HCT116 (cell line): ENCODE measurements around the gene IPO13. TPM values are rescaled to one million over a fixed set of nuclear protein-coding genes. Genes with fewer than 3 reads are reported as not detected.

Experiments
- ATAC-seq: fragments of 200-7000 bp; cut with Tn5 transposase; 2 replicates; pipeline ENCODE4 v1.9.1; 2020; ENCODE audit warnings: mild to moderate bottlenecking, moderate library complexity
- BruUV-seq: library from RNA; stranded (reverse); fragments of 400-500 nt; replicated peaks from 2 replicates; lab custom pipeline; 2021; lab: Mats Ljungman, UMichigan
- CTCF ChIA-PET: fragments of 300-600 bp; sonication (Branson Sonifier 250); formaldehyde crosslinking; loops from one replicate; lab custom pipeline; 2021; ENCODE audit warnings: antibody characterized with exemption; lab: Charles Lee
- POLR2A ChIA-PET: fragments of 300-600, 350-600 bp; sonication (Branson Sonifier 250); formaldehyde crosslinking; loops from one replicate; lab custom pipeline; 2021; ENCODE audit warnings: antibody characterized with exemption; lab: Charles Lee
- RAD21 ChIA-PET, 2 experiments: fragments of 300-600 bp; sonication (Branson Sonifier 250); formaldehyde crosslinking; loops; one replicate each; lab custom pipeline; 2023; ENCODE audit warnings: low total read pairs in 2 of 2; ENCODE audit not compliant: uncharacterized antibody in 2 of 2, unreplicated experiment in 2 of 2, low non-redundant PET in 1 of 2; lab: Charles Lee
- DNase-seq: peaks from one replicate; pipeline ENCODE4 v3.0.0-alpha.2; 2010; ENCODE audit warnings: low read depth, low spot score
- H2AFZ ChIP-seq: fragments of 200-600 bp; shearing (Covaris generic), sonication (generic); 2 replicates; pipeline ENCODE4 v1.6.1; 2017; ENCODE audit warnings: low read depth, mixed run types, mixed read lengths, antibody characterized with exemption, low read length; ENCODE audit not compliant: poor library complexity, severe bottlenecking
- H3K27ac ChIP-seq: 2 replicates; pipeline ENCODE4 v1.5.1; 2012; ENCODE audit warnings: low read depth, low read length
- H3K27me3 ChIP-seq: fragments of 200-600 bp; sonication (generic); 2 replicates; pipeline ENCODE4 v1.6.1; 2016; ENCODE audit warnings: mixed run types, low read length, mixed read lengths; ENCODE audit not compliant: insufficient read depth
- H3K36me3 ChIP-seq, 2 experiments: fragments of 200-500 bp in 1 of 2; fragments of 200-600 bp in 1 of 2; sonication (Bioruptor generic) in 1 of 2; sonication (generic) in 1 of 2; 2 replicates each; pipeline versions ENCODE4 v1.5.1 to v1.6.1; 2014 to 2016; ENCODE audit warnings: low read length in 2 of 2, inconsistent platforms in 1 of 2, mixed read lengths in 1 of 2, mixed run types in 1 of 2; ENCODE audit not compliant: insufficient read depth in 2 of 2, control insufficient read depth in 1 of 2
- H3K4me1 ChIP-seq, 2 experiments: fragments of 200-600 bp in 1 of 2; sonication (generic) in 1 of 2; 2 replicates each; pipeline versions ENCODE4 v1.5.1 to v1.6.1; 2012 to 2017; ENCODE audit warnings: low read length in 2 of 2, inconsistent platforms in 1 of 2, mild to moderate bottlenecking in 1 of 2, mixed read lengths in 1 of 2, mixed run types in 1 of 2, moderate library complexity in 1 of 2; ENCODE audit not compliant: insufficient read depth in 2 of 2, control insufficient read depth in 1 of 2
- H3K4me2 ChIP-seq: fragments of 200-600 bp; sonication (generic); 2 replicates; pipeline ENCODE4 v1.6.1; 2017; ENCODE audit warnings: mixed run types, low read length, mixed read lengths
- H3K4me3 ChIP-seq, 2 experiments: fragments of 200-600 bp in 1 of 2; sonication (generic) in 1 of 2; replicated peaks in 1 of 2; 2 replicates each; pipeline ENCODE4 v1.5.1; 2011 to 2016; ENCODE audit warnings: low read length in 2 of 2, control low read depth in 1 of 2, low read depth in 1 of 2, mild to moderate bottlenecking in 1 of 2, mixed read lengths in 1 of 2, mixed run types in 1 of 2
- H3K79me2 ChIP-seq: fragments of 200-600 bp; sonication (generic); 2 replicates; pipeline ENCODE4 v1.6.1; 2017; ENCODE audit warnings: mild to moderate bottlenecking, mixed run types, low read length, moderate library complexity, mixed read lengths; ENCODE audit not compliant: insufficient read depth
- H3K9ac ChIP-seq: fragments of 200-600 bp; sonication (generic); 2 replicates; pipeline ENCODE4 v1.6.1; 2016; ENCODE audit warnings: low read length, mixed read lengths
- H3K9me2 ChIP-seq: fragments of 200-600 bp; sonication (generic), shearing (Covaris generic); 2 replicates; pipeline ENCODE4 v1.6.1; 2017; ENCODE audit warnings: mixed run types, mild to moderate bottlenecking, moderate library complexity; ENCODE audit not compliant: insufficient read depth
- H3K9me3 ChIP-seq, 2 experiments: fragments of 200-500 bp in 1 of 2; fragments of 200-600 bp in 1 of 2; sonication (Bioruptor generic) in 1 of 2; sonication (generic) in 1 of 2; 2 replicates each; pipeline ENCODE4 v1.6.1; 2014 to 2017; ENCODE audit warnings: low read length in 2 of 2, mixed read lengths in 2 of 2, inconsistent platforms in 1 of 2, low read depth in 1 of 2, mild to moderate bottlenecking in 1 of 2, mixed run types in 1 of 2, moderate library complexity in 1 of 2; ENCODE audit not compliant: control insufficient read depth in 1 of 2, insufficient read depth in 1 of 2
- H4K20me1 ChIP-seq: fragments of 200-600 bp; sonication (generic), shearing (Covaris generic); 2 replicates; pipeline ENCODE4 v1.6.1; 2017; ENCODE audit warnings: mixed run types, mild to moderate bottlenecking, moderate library complexity; ENCODE audit not compliant: insufficient read depth
- SRF ChIP-seq: IDR thresholded peaks from 2 replicates; pipeline ENCODE4 v1.6.1; 2012; ENCODE audit warnings: low read depth
- TCF7L2 ChIP-seq: IDR thresholded peaks from 2 replicates; pipeline ENCODE4 v1.7.0; 2011; ENCODE audit warnings: borderline replicate concordance, inconsistent platforms; ENCODE audit not compliant: insufficient read depth, insufficient read length; ENCODE audit errors: extremely low read depth
- intact Hi-C: fragments of 100-400 bp; cut with micrococcal nuclease; formaldehyde crosslinking; loops from 2 replicates; pipeline ENCODE4 v1.10.0; 2022
- total RNA-seq: library from RNA; stranded (reverse); gene quantifications from one replicate; pipeline ENCODE4 v1.2.1, GENCODE V29; 2021; ENCODE audit not compliant: unreplicated experiment

IPO13 gene
- total RNA-seq, 1 experiment from 2014 or later = 18.7 TPM

DNA sequence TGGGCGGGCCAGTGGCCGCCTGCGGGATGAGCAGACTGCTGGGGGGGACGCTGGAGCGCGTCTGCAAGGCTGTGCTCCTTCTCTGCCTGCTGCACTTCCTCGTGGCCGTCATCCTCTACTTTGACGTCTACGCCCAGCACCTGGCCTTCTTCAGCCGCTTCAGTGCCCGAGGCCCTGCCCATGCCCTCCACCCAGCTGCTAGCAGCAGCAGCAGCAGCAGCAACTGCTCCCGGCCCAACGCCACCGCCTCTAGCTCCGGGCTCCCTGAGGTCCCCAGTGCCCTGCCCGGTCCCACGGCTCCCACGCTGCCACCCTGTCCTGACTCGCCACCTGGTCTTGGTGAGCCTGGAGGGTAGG, 34.4 kb downstream of the IPO13 start:
- Histone ChIP-seq H4K20me1 (no peaks in the 10 kb centered on the region), H3K27ac (no peak overlapping the region; the same call in 1 of the 2 replicates), H3K27me3 (no peaks in the 10 kb centered on the region), H3K9ac (no peak overlapping the region), H3K79me2 (peaks cover 68% of the 10 kb centered on the region), H3K9me2 (no peaks in the 10 kb centered on the region), H2AFZ (no peak overlapping the region), H3K4me1 (peaks cover 9 to 37% of the 10 kb centered on the region in 2 experiments; a peak in 3 of 4 replicates), H3K4me3 (no peak overlapping the region), H3K36me3 (peaks cover 11 to 56% of the 10 kb centered on the region in 2 experiments; a peak in 3 of 4 replicates), H3K4me2 (peak overlapping the region; percentile 87; the same call in 1 of the 2 replicates), H3K9me3 (no peaks in the 10 kb centered on the region)
- no TSS peak for BruUV-seq
- CTCF ChIA-PET = no interaction called here
- POLR2A ChIA-PET = no interaction called here
- intact Hi-C loops = no loop called here
- no peak for ATAC-seq
- DNase-seq = no peak
- RAD21 ChIA-PET = no interaction called here
- no peak for TF ChIP-seq TCF7L2

DNA sequence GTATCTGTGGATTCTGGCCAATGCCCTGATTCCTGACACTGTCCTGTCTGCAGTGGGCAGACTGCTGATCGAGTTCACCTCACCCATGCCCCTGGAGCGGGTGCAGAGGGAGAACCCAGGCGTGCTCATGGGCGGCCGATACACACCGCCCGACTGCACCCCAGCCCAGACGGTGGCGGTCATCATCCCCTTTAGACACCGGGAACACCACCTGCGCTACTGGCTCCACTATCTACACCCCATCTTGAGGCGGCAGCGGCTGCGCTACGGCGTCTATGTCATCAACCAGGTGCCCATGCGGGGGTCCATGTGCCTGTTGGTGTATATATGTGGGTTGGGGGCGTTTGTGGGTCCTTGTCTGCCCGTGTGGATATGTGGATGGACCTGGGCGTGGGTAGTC, 34.9 kb downstream of the IPO13 start:
- H3K9me2 ChIP-seq = no peaks in the 10 kb centered on the region
- intact Hi-C loops = no loop called here
- H3K36me3 ChIP-seq = peaks cover 11 to 56% of the 10 kb centered on the region in 2 experiments; a peak in 3 of 4 replicates
- no peak for ATAC-seq
- no peak for DNase-seq
- H3K27me3 ChIP-seq = no peaks in the 10 kb centered on the region
- H3K27ac ChIP-seq = no peak overlapping the region; the same call in 1 of the 2 replicates
- ChIA-PET POLR2A (no interaction called here), CTCF (no interaction called here)
- H3K9me3 ChIP-seq = no peaks in the 10 kb centered on the region
- BruUV-seq = no TSS peak
- no peak for TF ChIP-seq SRF
- TF ChIP-seq, all 23 proteins: peak for 0
- Histone ChIP-seq H2AFZ (no peak overlapping the region), H4K20me1 (no peaks in the 10 kb centered on the region), H3K4me1 (peaks cover 7 to 32% of the 10 kb centered on the region in 2 experiments; a peak in 3 of 4 replicates), H3K4me3 (no peak overlapping the region), H3K79me2 (peaks cover 63% of the 10 kb centered on the region), H3K4me2 (no peak overlapping the region), H3K9ac (no peak overlapping the region)
- RAD21 ChIA-PET = no interaction called here
